ENCODE results near the gene SERPINB5.
"Not testable (repeated sequence)": the region's sequence is repeated elsewhere in the genome, so short reads cannot be mapped to it uniquely, and the experiment has no call there.

SERPINB5 gene, protein sequence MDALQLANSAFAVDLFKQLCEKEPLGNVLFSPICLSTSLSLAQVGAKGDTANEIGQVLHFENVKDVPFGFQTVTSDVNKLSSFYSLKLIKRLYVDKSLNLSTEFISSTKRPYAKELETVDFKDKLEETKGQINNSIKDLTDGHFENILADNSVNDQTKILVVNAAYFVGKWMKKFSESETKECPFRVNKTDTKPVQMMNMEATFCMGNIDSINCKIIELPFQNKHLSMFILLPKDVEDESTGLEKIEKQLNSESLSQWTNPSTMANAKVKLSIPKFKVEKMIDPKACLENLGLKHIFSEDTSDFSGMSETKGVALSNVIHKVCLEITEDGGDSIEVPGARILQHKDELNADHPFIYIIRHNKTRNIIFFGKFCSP

DNA sequence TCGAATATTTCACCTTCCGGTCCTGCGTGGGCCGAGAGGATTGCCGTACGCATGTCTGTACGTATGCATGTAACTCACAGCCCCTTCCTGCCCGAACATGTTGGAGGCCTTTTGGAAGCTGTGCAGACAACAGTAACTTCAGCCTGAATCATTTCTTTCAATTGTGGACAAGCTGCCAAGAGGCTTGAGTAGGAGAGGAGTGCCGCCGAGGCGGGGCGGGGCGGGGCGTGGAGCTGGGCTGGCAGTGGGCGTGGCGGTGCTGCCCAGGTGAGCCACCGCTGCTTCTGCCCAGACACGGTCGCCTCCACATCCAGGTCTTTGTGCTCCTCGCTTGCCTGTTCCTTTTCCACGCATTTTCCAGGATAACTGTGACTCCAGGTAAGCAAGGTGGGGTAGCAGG, at the start of gene SERPINB5:
Gene SERPINB5, plus strand, starts transcription at position 291 of the 400 bp plus-strand sequence. CDS start 7,471 bp downstream, outside the sequence.
- no peak for DNase-seq

GRCh38 chr18:63427558-63427957, 49.2 kb upstream of the SERPINB5 start:
- DNase-seq = no peak

DNA sequence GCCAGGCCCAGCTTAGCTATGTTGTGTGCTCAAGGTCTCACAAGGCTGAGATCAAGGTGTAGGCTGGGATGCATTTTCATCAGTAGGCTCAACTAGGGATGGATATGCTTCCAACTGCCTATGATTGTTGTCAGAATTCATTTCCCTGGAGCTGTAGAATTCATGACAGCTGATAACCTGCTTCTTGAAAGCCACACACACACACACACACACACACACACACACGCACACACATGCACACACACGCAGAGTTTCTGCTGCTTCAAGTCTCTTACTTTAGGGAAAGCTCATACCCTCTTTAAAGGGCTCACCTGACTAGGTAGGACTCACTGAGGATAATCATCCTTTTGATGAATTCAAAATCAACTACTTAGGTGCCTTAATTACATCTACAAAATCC, 46.2 kb upstream of the SERPINB5 start:
- DNase-seq = no peak

DNA sequence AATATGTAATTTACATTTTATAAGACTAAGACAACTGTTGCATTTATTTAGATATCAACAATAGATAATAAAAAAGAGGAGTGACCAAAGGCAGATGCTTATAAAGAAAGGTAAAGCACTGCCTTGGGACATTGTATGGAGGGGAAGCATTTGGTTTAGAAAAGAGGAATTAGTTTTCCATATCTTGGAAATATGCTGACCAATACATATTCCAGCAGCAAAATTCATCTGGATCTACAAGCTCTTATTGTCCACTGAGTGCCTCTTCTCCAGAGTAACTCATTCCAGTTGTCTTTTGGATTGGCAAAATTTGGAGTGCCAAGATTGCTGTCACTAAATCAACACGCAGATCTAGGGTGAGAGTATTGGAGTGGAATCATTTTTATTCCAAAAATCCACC, 45.6 kb upstream of the SERPINB5 start:
- DNase-seq = no peak

DNA sequence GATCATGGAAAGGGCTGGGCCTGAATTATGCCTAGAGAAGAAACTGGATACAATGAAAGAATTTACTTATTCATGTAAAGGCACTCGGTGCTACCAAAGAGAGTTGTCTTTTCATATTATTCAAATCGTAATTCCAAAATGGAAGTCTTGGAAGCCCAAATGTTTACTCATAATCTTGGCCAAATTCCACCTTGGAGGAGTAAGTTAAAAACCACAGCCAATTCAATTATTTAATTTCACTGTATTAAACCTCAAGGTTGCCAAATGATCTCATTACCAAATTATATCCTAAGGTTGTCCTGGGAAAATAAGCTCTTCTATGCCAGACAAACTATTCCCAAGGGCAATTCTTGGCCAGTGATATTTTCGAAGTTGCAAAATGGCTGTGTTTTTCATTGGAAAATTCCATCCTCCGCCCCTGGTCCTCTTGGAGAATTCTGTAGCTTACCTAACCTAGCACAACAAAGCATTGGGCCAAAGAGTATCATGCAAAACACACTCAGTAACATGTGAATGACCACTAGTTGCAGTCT, 43.4 kb upstream of the SERPINB5 start:
- no peak for DNase-seq

- DNase-seq = no peak
These were observed 38.6 kb upstream of the SERPINB5 start for GRCh38 chr18:63438181-63438580.

DNA sequence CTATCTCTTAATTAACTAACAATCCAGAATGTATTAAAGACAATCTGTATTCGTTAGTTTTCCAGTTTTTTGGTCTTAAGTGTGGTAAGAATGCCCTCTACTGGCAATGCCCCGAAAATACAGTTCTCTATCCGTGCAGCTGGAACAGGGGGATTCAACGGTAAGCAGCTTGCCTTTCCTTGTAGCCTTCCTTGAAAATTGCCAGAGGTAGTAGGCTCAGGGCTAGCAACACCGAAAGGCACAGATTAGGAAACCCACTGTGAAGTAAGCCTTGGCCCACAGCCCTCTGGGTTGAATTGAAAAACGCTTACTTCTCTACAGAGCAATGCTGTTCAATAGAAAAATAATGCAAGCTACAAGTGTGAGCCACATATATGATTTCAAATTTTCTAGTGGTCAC, 37.4 kb upstream of the SERPINB5 start:
- DNase-seq = peak; percentile 54

- no peak for DNase-seq
These were observed 36.5 kb upstream of the SERPINB5 start for GRCh38 chr18:63440219-63440618.

- DNase-seq = peak; percentile 90
These were observed 35.9 kb upstream of the SERPINB5 start for GRCh38 chr18:63440881-63441280.

DNA sequence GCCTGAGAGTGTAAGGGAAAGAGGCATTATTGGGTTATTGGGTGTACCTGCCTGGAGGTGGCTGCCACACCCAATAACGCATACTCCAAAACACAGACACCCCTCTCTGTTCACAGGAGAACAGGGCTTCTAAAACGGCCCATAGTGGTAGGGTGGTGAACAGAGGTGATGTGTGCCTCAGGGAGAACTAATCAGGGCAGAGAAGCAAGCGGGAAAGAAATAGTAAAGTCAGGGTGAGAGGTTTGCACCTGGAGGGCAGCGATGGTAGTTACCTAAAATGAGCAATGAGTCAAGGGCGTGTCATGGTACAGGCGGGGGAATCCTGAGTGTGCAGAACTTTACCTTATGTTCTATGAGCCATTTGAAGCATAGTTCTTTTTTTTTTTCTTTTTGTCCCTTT, 32.9 kb upstream of the SERPINB5 start:
- DNase-seq = no peak

- peak; percentile 95 for DNase-seq
These were observed 32.2 kb upstream of the SERPINB5 start for GRCh38 chr18:63444580-63444979.

- DNase-seq = no peak
These were observed 31.7 kb upstream of the SERPINB5 start for GRCh38 chr18:63445037-63445436.

GRCh38 chr18:63446266-63446665, 30.5 kb upstream of the SERPINB5 start:
- no peak for DNase-seq

DNA sequence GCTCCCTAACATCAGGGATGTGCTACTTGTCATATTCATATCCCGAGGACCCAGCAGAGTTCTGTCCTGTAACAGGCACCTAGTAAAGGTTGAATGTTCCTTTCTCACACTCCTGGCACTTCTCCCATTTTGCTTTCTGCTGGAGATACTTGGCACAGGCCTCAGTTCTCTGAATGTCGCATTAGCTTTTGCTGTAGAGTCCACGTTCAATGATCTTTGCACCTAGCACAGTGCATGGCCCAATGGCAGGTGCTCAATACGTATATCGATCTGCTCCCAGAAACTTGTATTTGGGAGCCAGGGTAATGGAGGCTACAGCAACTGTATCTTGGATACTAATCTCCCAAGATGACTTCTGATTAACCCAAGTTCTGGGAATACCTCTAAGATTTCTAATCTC, 29.7 kb upstream of the SERPINB5 start:
- DNase-seq = no peak

DNA sequence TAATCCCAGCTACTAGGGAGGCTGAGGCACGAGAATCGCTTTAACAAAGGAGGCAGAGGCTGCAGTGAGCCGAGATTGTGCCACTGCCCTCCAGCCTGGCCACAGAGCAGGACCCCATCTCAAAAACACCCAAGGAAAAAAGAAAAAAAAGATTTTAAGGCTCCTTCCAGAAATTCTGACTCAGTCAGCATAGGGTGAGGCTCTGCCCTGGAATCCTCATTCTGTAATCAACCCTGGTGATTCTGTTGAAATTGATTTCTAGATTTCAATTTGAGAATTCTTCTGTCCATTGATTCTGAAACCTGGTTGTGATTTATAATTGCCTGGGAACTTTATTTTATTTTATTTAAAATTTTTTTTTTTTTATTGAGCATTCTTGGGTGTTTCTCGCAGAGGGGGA, 27.3 kb upstream of the SERPINB5 start:
- DNase-seq = no peak

- DNase-seq = no peak
These were observed 24.7 kb upstream of the SERPINB5 start for GRCh38 chr18:63451799-63452660.

- DNase-seq = not testable (repeated sequence)
These were observed 24.0 kb upstream of the SERPINB5 start for GRCh38 chr18:63452751-63453150.

GRCh38 chr18:63454497-63454896, 22.3 kb upstream of the SERPINB5 start:
- DNase-seq = no peak

DNA sequence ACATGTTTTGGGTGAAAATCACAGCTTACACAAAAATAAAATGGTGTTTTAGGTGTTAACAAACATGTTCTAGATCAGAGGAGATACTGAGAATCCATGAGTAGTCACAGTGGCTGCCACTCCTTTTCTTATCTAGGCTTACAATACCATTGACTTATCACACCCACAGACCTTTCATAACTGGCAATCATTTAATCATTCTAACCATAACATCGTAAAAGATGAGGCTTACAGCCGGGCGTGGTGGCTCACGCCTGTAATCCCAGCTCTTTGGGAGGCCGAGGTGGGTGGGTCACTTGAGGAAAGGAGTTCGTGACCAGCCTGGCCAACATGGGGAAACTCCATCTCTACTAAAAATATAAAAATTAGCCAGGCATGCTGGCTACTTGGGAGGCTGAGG, 18.8 kb upstream of the SERPINB5 start:
- no peak for DNase-seq

GRCh38 chr18:63460414-63460813, 16.3 kb upstream of the SERPINB5 start:
- no peak for DNase-seq

- DNase-seq = no peak
These were observed 12.3 kb upstream of the SERPINB5 start for GRCh38 chr18:63464434-63464833.

GRCh38 chr18:63465059-63465458, 11.7 kb upstream of the SERPINB5 start:
- no peak for DNase-seq

DNA sequence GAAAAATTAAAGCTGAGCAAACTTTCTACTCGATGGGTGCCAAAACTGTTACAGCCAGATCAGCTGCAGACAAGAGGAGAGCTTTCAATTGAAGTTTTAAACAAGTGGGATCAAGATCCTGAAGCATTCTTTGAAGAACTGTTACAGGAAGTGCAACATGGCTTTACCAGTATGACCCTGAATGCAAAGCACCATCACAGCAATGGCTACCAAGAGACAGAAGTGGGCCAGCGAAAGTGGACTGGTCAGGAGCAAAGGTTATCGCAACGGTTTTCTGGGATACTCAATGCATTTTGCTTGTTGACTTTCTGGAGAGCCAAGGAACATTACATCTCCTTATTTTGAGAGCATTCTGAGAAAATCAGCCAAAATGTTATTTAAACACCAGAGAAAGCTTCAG, 9.1 kb upstream of the SERPINB5 start:
- no peak for DNase-seq

- DNase-seq = no peak
These were observed 8.2 kb upstream of the SERPINB5 start for GRCh38 chr18:63468575-63468974.
